Measurements from ENCODE around the gene BORCS5. TPM values are rescaled to one million over a fixed set of nuclear protein-coding genes. Genes with fewer than 3 reads are reported as not detected.

Gene BORCS5
- total and polyA plus RNA-seq, 2 of the 4 experiments (the other 2 are of a cell fraction) = 14.4 to 18.3 TPM

DNA sequence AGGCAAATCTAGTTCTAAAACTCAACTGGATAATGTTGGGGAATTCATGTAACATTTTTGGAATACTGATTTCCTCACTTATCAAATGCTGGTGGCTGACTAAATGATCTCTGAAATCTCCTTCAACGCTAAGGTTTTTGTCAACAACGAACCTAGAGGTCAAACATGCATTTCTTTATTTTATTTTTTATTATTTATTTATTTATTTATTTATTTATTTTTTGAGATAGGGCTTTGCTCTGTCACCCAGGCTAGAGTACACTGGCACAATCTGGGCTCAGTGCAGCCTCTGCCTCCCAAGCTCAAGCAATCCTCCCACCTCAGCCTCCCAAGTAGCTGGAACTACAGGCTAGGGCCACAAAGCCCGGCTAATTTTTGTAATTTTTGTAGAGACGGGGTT lies 141.3 kb downstream of the BORCS5 start:
- no peaks in the 10 kb centered on the region for H4K20me1 ChIP-seq (ENCODE audit: insufficient read depth, low read length)
- no peak overlapping the region for H2BK5ac ChIP-seq (ENCODE audit: low read depth, low read length, poor library complexity, severe bottlenecking)
- peaks cover 14 to 16% of the 10 kb centered on the region in 2 experiments; a peak in 3 of 4 replicates for H3K79me1 ChIP-seq (ENCODE audit: low read depth in 1 of 2, low read length in 2 of 2)
- no peak overlapping the region for H3K56ac ChIP-seq (ENCODE audit: extremely low read depth, insufficient read depth, low read length)
- no peak overlapping the region for H2BK20ac ChIP-seq (ENCODE audit: low read depth, low read length)
- no peaks in the 10 kb centered on the region for H3K27me3 ChIP-seq (ENCODE audit: control insufficient read depth, insufficient read depth, low read length)
- no peaks in the 10 kb centered on the region for H3K4me1 ChIP-seq (ENCODE audit: control insufficient read depth, insufficient read depth, low read length)
- intact Hi-C loops (cut with micrococcal nuclease) = no loop called here
- H4K91ac ChIP-seq (ENCODE audit: insufficient read depth, low read depth, low read length) = no peak overlapping the region
- POLR2A ChIA-PET (ENCODE audit: unreplicated experiment) = no interaction called here
- no peaks in the 10 kb centered on the region for H3K9me3 ChIP-seq (ENCODE audit: control insufficient read depth, insufficient read depth, low read length)
- no peak for ATAC-seq (ENCODE audit: low read depth)
- DNase-seq = no peak
- CTCF ChIA-PET = interaction anchor here (1.0 kb wide), 1 partner anchor 12 kb away, joined by 4 read pairs; no protein-coding TSS in a partner anchor
- H3K36me3 ChIP-seq (ENCODE audit: control insufficient read depth, insufficient read depth, low read length) = peaks cover 2% of the 10 kb centered on the region; the same call in 1 of the 2 replicates
- H4K5ac ChIP-seq (ENCODE audit: low read depth, low read length) = no peak overlapping the region
- no peak overlapping the region for H3K4ac ChIP-seq (ENCODE audit: low read depth, low read length)
- TF ChIP-seq RFX5 (IDR thresholded peaks at IDR 0.05; ENCODE audit: low read depth, low read length) = no peak
- TF ChIP-seq, protein P1, sequence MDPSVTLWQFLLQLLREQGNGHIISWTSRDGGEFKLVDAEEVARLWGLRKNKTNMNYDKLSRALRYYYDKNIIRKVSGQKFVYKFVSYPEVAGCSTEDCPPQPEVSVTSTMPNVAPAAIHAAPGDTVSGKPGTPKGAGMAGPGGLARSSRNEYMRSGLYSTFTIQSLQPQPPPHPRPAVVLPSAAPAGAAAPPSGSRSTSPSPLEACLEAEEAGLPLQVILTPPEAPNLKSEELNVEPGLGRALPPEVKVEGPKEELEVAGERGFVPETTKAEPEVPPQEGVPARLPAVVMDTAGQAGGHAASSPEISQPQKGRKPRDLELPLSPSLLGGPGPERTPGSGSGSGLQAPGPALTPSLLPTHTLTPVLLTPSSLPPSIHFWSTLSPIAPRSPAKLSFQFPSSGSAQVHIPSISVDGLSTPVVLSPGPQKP (IDR thresholded peaks at IDR 0.05; ENCODE audit: borderline replicate concordance, low read depth, low read length) = no peak
- TF ChIP-seq, protein P2, sequence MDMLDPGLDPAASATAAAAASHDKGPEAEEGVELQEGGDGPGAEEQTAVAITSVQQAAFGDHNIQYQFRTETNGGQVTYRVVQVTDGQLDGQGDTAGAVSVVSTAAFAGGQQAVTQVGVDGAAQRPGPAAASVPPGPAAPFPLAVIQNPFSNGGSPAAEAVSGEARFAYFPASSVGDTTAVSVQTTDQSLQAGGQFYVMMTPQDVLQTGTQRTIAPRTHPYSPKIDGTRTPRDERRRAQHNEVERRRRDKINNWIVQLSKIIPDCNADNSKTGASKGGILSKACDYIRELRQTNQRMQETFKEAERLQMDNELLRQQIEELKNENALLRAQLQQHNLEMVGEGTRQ (IDR thresholded peaks at IDR 0.05; ENCODE audit: low read depth, low read length) = no peak
- TF ChIP-seq NFE2L2 (IDR thresholded peaks at IDR 0.05; ENCODE audit: low read depth, low read length) = no peak
- no peak for TF ChIP-seq MAFK (IDR thresholded peaks at IDR 0.05; ENCODE audit: low read depth, low read length)
- TF ChIP-seq MXI1 (IDR thresholded peaks at IDR 0.05; ENCODE audit: borderline replicate concordance, low read depth, low read length) = no peak
- TF ChIP-seq RCOR1 (IDR thresholded peaks at IDR 0.05; ENCODE audit: insufficient replicate concordance, low read length) = no peak
- TF ChIP-seq POLR2A (IDR thresholded peaks at IDR 0.05; ENCODE audit: low read depth, low read length) = no peak
- TF ChIP-seq BHLHE40 (IDR thresholded peaks at IDR 0.05; ENCODE audit: low read depth, low read length) = no peak
- no peak for TF ChIP-seq FOS (IDR thresholded peaks at IDR 0.05; ENCODE audit: low read depth, low read length)
- no peak for TF ChIP-seq SMC3 (IDR thresholded peaks at IDR 0.05; ENCODE audit: low read depth, low read length)
- TF ChIP-seq CHD1 (IDR thresholded peaks at IDR 0.05; ENCODE audit: low read depth, low read length) = no peak
- TF ChIP-seq, protein P3, sequence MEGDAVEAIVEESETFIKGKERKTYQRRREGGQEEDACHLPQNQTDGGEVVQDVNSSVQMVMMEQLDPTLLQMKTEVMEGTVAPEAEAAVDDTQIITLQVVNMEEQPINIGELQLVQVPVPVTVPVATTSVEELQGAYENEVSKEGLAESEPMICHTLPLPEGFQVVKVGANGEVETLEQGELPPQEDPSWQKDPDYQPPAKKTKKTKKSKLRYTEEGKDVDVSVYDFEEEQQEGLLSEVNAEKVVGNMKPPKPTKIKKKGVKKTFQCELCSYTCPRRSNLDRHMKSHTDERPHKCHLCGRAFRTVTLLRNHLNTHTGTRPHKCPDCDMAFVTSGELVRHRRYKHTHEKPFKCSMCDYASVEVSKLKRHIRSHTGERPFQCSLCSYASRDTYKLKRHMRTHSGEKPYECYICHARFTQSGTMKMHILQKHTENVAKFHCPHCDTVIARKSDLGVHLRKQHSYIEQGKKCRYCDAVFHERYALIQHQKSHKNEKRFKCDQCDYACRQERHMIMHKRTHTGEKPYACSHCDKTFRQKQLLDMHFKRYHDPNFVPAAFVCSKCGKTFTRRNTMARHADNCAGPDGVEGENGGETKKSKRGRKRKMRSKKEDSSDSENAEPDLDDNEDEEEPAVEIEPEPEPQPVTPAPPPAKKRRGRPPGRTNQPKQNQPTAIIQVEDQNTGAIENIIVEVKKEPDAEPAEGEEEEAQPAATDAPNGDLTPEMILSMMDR (conservative IDR thresholded peaks at IDR 0.05; ENCODE audit: low read depth, low read length) = no peak
- no peak for TF ChIP-seq RAD21 (IDR thresholded peaks at IDR 0.05; ENCODE audit: low read length)
- no peak for TF ChIP-seq CEBPB (IDR thresholded peaks at IDR 0.05; ENCODE audit: low read depth, low read length)
- TF ChIP-seq MAZ (IDR thresholded peaks at IDR 0.05; ENCODE audit: borderline replicate concordance, low read depth, low read length) = no peak
- no peak overlapping the region for H2BK120ac ChIP-seq (ENCODE audit: low read depth, low read length)
- no peak overlapping the region for H3K14ac ChIP-seq (replicated peaks; ENCODE audit: low read depth, low read length)
- no peak overlapping the region for H3K9ac ChIP-seq (ENCODE audit: low read depth, low read length)
- H2BK15ac ChIP-seq (ENCODE audit: low read depth, low read length) = no peak overlapping the region
- 100% methylated on average over 2 of the region's 4 CpGs; no CpG with 5 or more reads in 1 of the 2 experiments for WGBS, 2 experiments (ENCODE audit: extremely low coverage in 2 of 2, insufficient read length in 1 of 2)
- no TSS peak for BruUV-seq (replicated peaks)
- H3K23ac ChIP-seq (ENCODE audit: low read depth, low read length) = no peak overlapping the region
- no peak overlapping the region for H3K4me2 ChIP-seq (ENCODE audit: low read depth, low read length)
- no peak overlapping the region for H2AK5ac ChIP-seq (ENCODE audit: low read depth, low read length)
- no peak overlapping the region for H2AFZ ChIP-seq (replicated peaks; ENCODE audit: low read length, poor library complexity)
- no peak overlapping the region for H2AK9ac ChIP-seq (replicated peaks; ENCODE audit: low read depth, low read length, poor library complexity)
- H3K18ac ChIP-seq (ENCODE audit: low read depth, low read length) = no peak overlapping the region
- dilution Hi-C loops (cut with HindIII; ENCODE audit: low sequenced_read_pairs, unreplicated experiment) = no loop called here
- no peak overlapping the region for H3K4me3 ChIP-seq (ENCODE audit: insufficient read depth, low read depth, low read length)
- no peak overlapping the region for H4K8ac ChIP-seq (ENCODE audit: low read depth in 2 of 2, low read length in 2 of 2)
- in situ Hi-C loops (cut with MboI; ENCODE audit: low sequenced_read_pairs) = no loop called here
- peaks cover 3% of the 10 kb centered on the region; the same call in 1 of the 2 replicates for H3K9me1 ChIP-seq (ENCODE audit: insufficient read depth, low read length)
- no peak overlapping the region for H3K27ac ChIP-seq (ENCODE audit: insufficient read depth, low read length)

Measured in IMR-90 (cell line).